ENCODE data around the gene ROBO2.

DNA sequence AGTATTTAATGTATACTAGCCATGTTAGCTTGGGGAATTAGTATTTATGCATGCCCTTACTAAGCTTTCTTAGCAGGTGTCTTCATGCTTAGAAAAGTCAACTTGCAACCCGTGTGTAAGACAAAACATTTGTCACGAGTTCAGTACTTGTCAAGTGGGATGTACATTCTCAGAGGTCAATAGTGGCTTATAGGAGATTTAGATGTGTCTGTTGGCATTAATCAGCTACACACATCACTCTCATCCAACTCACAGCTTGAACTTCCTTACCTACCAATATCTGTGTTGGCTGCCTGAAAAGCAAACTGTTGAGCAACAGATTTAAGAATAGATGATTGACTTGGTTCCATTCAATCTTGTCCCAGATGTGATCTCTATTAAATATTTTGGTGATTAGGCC is 109.5 kb downstream of the ROBO2 start:
- TF ChIP-seq POLR2A (IDR thresholded peaks at IDR 0.05; ENCODE audit: low read depth, low read length) (no peak), POLR2AphosphoS5 (IDR thresholded peaks at IDR 0.05; ENCODE audit: low read depth, low read length) (no peak)

Measured in GM12892 (cell line).